ENCODE measurements around the gene C16orf87.

The C16orf87 gene

DNA sequence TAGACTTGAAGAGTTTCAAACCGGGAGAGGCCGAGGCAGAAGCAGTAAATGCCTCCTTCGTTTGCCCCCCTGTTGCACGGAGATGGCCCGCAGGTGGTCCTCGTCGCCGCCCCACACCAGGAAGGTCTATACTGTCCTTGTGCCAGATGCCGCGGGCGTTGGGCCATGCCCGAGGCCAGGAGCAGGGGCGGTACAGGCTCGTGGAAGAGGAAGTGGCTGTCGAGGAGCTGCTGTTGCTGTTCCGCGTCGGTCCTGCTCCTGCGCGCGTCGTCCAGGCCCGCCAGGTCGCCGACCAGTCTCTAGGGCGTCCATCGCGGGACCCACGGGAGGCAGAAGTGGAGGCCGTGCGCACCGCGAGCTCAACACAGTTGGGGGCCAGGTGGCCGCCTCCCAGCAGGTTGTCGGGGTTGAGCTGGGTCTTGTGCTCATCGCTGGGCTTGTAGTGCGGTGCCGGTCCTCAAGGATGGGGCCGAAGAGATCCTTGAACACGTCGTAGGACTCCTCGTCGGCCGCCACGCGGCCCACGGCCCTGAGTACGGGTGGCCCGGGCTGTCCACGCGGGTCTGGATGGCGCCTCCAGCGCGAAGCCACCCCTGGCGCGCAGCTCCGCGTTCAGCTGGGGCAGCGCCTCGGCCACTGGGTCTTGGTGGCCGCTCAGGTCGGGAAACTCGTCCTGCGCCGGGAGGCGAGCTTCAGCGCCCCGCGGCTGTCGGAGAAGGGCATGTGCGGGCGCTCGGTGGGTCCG lies 13.1 kb upstream of the C16orf87 start:
- in situ Hi-C loops (cut with HindIII; ENCODE audit: low sequenced_read_pairs) = no loop called here
- no peak overlapping the region for H3K4me3 ChIP-seq (ENCODE audit: low read depth, low read length)
- no peak for TF ChIP-seq CTCF (IDR thresholded peaks at IDR 0.05; ENCODE audit: low read depth, low read length)
- DNase-seq (ENCODE audit: low read depth, low spot score) = no peak

GRCh38 chr16:46842192-46842895 lies 11.4 kb upstream of the C16orf87 start:
- TF ChIP-seq CTCF (IDR thresholded peaks at IDR 0.05; ENCODE audit: low read depth, low read length) = no peak
- no peak for DNase-seq (ENCODE audit: low read depth, low spot score)
- H3K4me3 ChIP-seq (ENCODE audit: low read depth, low read length) = no peak overlapping the region
- in situ Hi-C loops (cut with HindIII; ENCODE audit: low sequenced_read_pairs) = no loop called here

GRCh38 chr16:46839986-46840443 lies 9.0 kb upstream of the C16orf87 start:
- TF ChIP-seq CTCF (IDR thresholded peaks at IDR 0.05; ENCODE audit: low read depth, low read length) = no peak
- DNase-seq (ENCODE audit: low read depth, low spot score) = no peak
- in situ Hi-C loops (cut with HindIII; ENCODE audit: low sequenced_read_pairs) = no loop called here
- H3K4me3 ChIP-seq (ENCODE audit: low read depth, low read length) = no peak overlapping the region

GRCh38 chr16:46836534-46837530 lies 5.9 kb upstream of the C16orf87 start:
- DNase-seq (ENCODE audit: low read depth, low spot score) = no peak
- no peak overlapping the region for H3K4me3 ChIP-seq (ENCODE audit: low read depth, low read length)
- TF ChIP-seq CTCF (IDR thresholded peaks at IDR 0.05; ENCODE audit: low read depth, low read length) = no peak
- in situ Hi-C loops (cut with HindIII; ENCODE audit: low sequenced_read_pairs) = no loop called here

DNA sequence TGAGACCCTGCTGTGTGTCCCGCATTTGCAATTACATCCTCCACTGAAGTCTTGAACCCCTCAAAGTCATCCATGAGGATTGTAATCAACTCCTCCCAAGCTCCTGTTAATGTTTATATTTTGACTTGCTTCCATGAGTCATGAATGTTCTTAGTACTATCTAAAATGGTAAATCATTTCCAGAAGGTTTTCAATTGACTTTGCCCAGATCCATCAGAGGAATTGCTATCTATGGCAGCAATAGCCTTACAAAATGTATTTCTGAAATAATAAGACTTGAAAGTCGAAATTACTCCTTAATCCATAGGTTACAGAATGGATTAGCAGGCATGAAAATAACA lies 2.5 kb upstream of the C16orf87 start:
- in situ Hi-C loops (cut with HindIII; ENCODE audit: low sequenced_read_pairs) = no loop called here
- TF ChIP-seq CTCF (IDR thresholded peaks at IDR 0.05; ENCODE audit: low read depth, low read length) = no peak
- no peak for DNase-seq (ENCODE audit: low read depth, low spot score)
- no peak overlapping the region for H3K4me3 ChIP-seq (ENCODE audit: low read depth, low read length)

GRCh38 chr16:46832757-46833459 lies 1.9 kb upstream of the C16orf87 start:
- no peak overlapping the region for H3K4me3 ChIP-seq (ENCODE audit: low read depth, low read length)
- no peak for TF ChIP-seq CTCF (IDR thresholded peaks at IDR 0.05; ENCODE audit: low read depth, low read length)
- DNase-seq (ENCODE audit: low read depth, low spot score) = no peak
- in situ Hi-C loops (cut with HindIII; ENCODE audit: low sequenced_read_pairs) = no loop called here
